ENCODE measurements around the gene ATXN3L.
"Not testable (repeated sequence)": the region's sequence is repeated elsewhere in the genome, so short reads cannot be mapped to it uniquely, and the experiment has no call there.

The ATXN3L gene

GRCh38 chrX:13307041-13307440 is 12.8 kb downstream of the ATXN3L start:
- no peak for DNase-seq

- DNase-seq, result no peak
Observed at GRCh38 chrX:13305108-13305507, 14.7 kb downstream of the ATXN3L start.

- no peak for DNase-seq
Observed at GRCh38 chrX:13304052-13304451, 15.8 kb downstream of the ATXN3L start.

- not testable (repeated sequence) for DNase-seq
Observed at GRCh38 chrX:13303248-13303647, 16.6 kb downstream of the ATXN3L start.

GRCh38 chrX:13298836-13299235 is 21.0 kb downstream of the ATXN3L start:
- no peak for DNase-seq

GRCh38 chrX:13295841-13296240 is 24.0 kb downstream of the ATXN3L start:
- no peak for DNase-seq

- DNase-seq, result no peak
Observed at GRCh38 chrX:13293700-13294099, 26.2 kb downstream of the ATXN3L start.

- no peak for DNase-seq
Observed at GRCh38 chrX:13290891-13291614, 28.8 kb downstream of the ATXN3L start.

GRCh38 chrX:13288671-13289070 is 31.2 kb downstream of the ATXN3L start:
- no peak for DNase-seq

- DNase-seq, result no peak
Observed at GRCh38 chrX:13287816-13288215, 32.0 kb downstream of the ATXN3L start.

- no peak for DNase-seq
Observed at GRCh38 chrX:13285693-13286092, 34.2 kb downstream of the ATXN3L start.

- no peak for DNase-seq
Observed at GRCh38 chrX:13285229-13285628, 34.6 kb downstream of the ATXN3L start.

GRCh38 chrX:13284570-13284969 is 35.3 kb downstream of the ATXN3L start:
- no peak for DNase-seq

- DNase-seq, result peak in 3 of 58 donors; percentile 0 to 12 (median 0)
Observed at GRCh38 chrX:13283950-13284546, 35.8 kb downstream of the ATXN3L start.

GRCh38 chrX:13283512-13283911 is 36.3 kb downstream of the ATXN3L start:
- no peak for DNase-seq

GRCh38 chrX:13281289-13281688 is 38.6 kb downstream of the ATXN3L start:
- no peak for DNase-seq

- no peak for DNase-seq
Observed at GRCh38 chrX:13279279-13280018, 40.4 kb downstream of the ATXN3L start.

- no peak for DNase-seq
Observed at GRCh38 chrX:13277539-13277938, 42.3 kb downstream of the ATXN3L start.

GRCh38 chrX:13276991-13277390 is 42.9 kb downstream of the ATXN3L start:
- no peak for DNase-seq

- DNase-seq, result no peak
Observed at GRCh38 chrX:13275031-13275430, 44.8 kb downstream of the ATXN3L start.

- no peak for DNase-seq
Observed at GRCh38 chrX:13272426-13272825, 47.4 kb downstream of the ATXN3L start.

- no peak for DNase-seq
Observed at GRCh38 chrX:13271511-13271910, 48.3 kb downstream of the ATXN3L start.

GRCh38 chrX:13270360-13270759 is 49.5 kb downstream of the ATXN3L start:
- no peak for DNase-seq
